ENCODE results near the gene POLK.
A peak's percentile ranks its signal among the peaks of the same experiment; 100 is the strongest.
"Not testable (repeated sequence)": the region's sequence is repeated elsewhere in the genome, so short reads cannot be mapped to it uniquely, and the experiment has no call there.

POLK gene

DNA sequence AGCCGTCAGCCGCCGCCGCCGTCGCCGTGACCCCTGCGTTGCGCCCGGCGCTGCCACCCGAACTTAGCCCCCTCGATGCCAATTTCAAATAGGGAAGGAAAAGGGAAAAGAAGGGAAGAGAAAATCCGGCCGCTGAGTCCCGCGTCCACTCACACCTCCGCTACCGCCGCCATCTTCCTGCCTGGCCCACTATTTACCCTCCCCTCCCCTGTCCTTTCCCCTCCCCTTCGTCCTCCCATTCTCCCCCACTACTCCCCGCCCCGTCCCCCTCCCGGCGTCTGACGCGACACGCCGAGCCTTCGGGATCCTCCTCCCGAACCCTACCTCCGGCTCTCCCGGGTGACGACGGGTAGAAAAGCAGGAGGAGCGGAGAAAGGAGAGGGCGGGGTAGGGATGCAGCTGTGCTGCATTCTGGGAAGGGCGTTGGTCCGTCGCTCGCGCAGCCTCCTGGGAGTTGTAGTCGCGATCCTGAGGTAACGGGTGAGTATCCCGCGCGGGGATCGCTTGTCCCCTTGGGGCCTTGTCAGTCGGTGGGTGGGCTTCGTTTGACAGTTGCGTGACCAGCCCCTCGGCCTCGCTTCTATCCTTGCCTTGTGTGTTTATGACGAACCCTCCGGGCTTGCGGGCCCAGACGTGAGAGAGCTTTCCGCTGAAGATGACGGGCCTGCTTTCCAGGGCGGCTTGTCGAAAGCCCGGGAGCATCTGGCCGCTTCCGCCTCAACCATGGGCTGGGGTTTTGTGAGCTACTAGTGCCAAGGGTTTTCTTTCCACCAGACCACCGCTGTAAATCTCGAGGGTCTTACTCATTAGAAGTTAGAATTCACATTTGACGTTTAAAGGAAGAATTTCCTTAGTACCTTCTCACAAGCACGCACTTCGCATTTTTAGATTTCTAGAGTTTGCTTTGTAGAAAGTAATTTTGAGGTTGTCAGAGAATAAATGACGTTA, at the start of gene POLK, which contains the start of gene CERT1:
Gene POLK (plus strand): TSS at position 457 of the 948 bp plus-strand sequence.
Gene CERT1 (minus strand): TSS at position 195 of the 948 bp plus-strand sequence. CDS start 422 bp downstream, outside the sequence.
- H3K4me1 Mint-ChIP-seq (ENCODE audit: low read depth): peaks cover 57% of the 10 kb centered on the region
- peaks cover 4% of the 10 kb centered on the region for H3K9me3 Mint-ChIP-seq (ENCODE audit: low read depth)
- peaks cover 2% of the 10 kb centered on the region for H3K36me3 Mint-ChIP-seq
- H3K4me3 Mint-ChIP-seq: peak within 1 kb of the TSS; percentile 94
- H3K27me3 Mint-ChIP-seq: no peaks in the 10 kb centered on the region
- peak within 1 kb of the TSS; percentile 93 for H3K27ac Mint-ChIP-seq

DNA sequence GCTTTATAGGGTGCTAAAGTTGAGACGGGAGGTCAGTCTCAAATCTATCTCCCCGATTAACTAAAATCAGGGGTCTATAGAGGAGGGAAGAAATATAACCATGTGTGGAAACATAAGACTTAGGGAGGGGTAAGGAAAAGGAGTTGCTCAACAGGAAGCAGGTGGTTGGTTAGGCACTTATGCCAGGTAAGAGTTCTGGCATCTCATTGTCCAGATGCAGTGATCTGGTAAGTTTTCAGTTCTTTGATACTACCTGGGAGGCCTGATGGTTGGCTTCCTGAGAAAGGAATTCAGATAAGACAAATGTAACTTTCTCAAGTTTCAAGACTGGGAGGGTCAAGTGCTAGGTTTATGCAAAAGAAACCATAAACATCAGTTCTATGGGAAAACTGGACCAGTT, 48.0 kb upstream of the POLK start:
- Mint-ChIP-seq H3K4me3 (no peak overlapping the region), H3K9me3 (ENCODE audit: low read depth) (peaks cover 17% of the 10 kb centered on the region), H3K27me3 (no peaks in the 10 kb centered on the region), H3K36me3 (peaks cover 34% of the 10 kb centered on the region), H3K4me1 (ENCODE audit: low read depth) (peaks cover 58% of the 10 kb centered on the region), H3K27ac (peak overlapping the region; percentile 42)

DNA sequence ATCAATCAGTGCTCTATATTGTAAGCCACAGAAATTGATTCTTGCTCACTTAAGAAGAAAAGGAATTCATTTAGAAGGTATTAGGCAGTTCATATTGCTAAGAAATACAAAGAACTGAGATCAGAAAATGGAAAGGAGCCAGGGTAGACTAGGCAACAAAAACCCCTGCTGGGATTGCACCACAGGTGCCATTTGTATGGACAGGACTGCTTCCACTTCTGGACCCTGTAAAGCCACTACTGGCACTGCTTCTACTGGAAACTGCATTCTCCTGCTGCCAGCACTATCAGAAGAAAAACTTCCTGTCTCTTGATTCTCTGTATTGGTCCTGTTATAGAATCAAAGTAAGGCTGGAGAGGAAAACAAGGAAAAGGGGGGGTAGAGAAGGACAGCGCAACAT, 46.2 kb upstream of the POLK start:
- Mint-ChIP-seq H3K4me3 (no peak overlapping the region), H3K4me1 (ENCODE audit: low read depth) (peaks cover 58% of the 10 kb centered on the region), H3K36me3 (peaks cover 39% of the 10 kb centered on the region), H3K9me3 (ENCODE audit: low read depth) (peaks cover 31% of the 10 kb centered on the region), H3K27me3 (no peaks in the 10 kb centered on the region), H3K27ac (no peak overlapping the region)

DNA sequence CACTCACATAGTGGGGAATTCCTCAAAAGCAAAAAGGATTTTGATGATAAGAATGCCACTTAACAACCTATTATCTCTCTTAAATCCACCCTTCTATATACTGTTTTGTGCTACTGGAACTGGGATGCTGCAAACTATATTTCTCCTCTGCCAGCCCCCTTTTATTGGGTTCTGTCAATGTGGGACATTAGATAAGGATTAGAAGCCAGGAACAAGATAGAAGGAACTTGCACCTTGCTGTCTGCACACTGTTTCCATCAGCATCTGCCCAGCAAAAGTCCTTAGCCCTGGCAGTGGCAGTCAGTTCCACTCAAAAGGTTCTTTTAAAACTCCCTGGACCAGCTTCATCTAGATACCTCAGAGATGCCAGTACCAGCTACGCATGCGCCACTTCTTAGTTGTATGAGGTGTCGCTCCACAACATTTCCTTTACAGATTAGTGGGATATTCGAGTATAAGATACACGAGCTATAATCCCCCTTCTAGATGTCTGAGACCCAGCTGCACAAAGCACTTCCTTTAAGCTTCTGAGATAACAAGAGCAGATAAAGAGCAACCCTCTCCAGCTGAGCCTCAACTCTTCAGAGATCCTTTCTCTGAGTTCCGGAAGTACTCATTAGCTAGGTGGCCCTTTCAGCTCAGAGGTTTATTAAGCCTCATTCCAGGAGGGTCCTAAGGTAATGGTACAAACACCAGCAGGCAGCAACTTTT, 45.5 kb upstream of the POLK start:
- H3K4me3 Mint-ChIP-seq: no peak overlapping the region
- peak overlapping the region; percentile 43 for H3K27ac Mint-ChIP-seq
- peaks cover 42% of the 10 kb centered on the region for H3K36me3 Mint-ChIP-seq
- peaks cover 55% of the 10 kb centered on the region for H3K4me1 Mint-ChIP-seq (ENCODE audit: low read depth)
- peaks cover 38% of the 10 kb centered on the region for H3K9me3 Mint-ChIP-seq (ENCODE audit: low read depth)
- H3K27me3 Mint-ChIP-seq: no peaks in the 10 kb centered on the region

DNA sequence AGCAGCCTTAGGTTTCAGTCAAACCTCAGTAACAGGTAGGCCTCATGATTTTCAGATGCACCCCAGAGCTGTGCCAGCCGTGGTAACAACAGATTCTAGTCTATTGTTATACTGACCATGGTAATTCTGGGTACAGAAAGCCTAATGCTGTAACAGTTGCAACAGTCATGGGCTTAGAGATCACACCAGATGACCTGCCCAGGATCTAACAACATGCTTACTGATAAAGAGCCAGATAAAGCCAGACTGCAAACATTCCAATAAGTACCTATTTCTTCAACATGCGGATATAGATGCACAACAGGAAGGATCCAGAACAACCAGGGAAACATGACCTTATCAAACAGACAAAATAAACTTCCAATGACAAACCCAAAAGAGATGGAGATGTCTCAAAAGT, 43.1 kb upstream of the POLK start:
- Mint-ChIP-seq H3K4me3 (no peak overlapping the region), H3K36me3 (peaks cover 45% of the 10 kb centered on the region), H3K27me3 (no peaks in the 10 kb centered on the region), H3K27ac (no peak overlapping the region), H3K4me1 (ENCODE audit: low read depth) (peaks cover 39% of the 10 kb centered on the region), H3K9me3 (ENCODE audit: low read depth) (peaks cover 35% of the 10 kb centered on the region)

DNA sequence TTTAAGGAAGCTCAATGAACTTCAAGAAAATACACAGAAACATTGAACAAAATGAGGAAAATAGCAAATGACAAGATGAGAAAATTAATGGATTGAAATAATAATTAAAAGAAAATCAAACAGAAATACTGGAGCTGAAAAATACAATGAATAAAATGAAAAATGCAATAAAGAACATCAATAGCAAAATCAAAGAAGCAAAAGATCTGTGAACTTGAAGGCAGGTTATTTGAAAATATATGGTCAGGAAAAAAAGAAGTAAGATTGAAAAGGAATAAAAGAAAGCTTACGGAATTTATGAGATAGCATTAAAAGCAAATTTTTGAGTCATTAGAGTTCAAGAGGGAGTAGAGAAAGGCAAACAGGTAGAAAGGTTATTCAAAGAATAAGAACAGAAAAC, 42.7 kb upstream of the POLK start:
- H3K36me3 Mint-ChIP-seq: peaks cover 43% of the 10 kb centered on the region

DNA sequence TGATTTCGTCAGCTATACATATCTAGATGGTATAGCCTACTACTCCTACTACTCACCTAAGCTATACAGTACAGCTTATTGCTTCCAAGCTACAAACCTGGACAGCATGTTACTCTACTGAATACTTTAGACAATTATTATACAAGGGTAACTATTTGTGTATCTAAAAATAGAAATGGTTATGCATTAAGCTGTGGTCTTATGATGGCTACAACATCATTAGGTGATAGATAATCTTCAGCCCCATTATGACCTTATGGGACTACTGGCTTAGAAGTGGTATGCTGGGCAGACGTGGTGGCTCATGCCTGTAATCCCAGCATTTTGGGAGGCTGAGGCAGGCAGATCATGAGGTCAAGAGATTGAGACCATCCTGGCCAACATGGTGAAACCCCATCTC, 40.5 kb upstream of the POLK start:
- peaks cover 46% of the 10 kb centered on the region for H3K36me3 Mint-ChIP-seq
- no peaks in the 10 kb centered on the region for H3K27me3 Mint-ChIP-seq
- peaks cover 16% of the 10 kb centered on the region for H3K4me1 Mint-ChIP-seq (ENCODE audit: low read depth)
- no peak overlapping the region for H3K27ac Mint-ChIP-seq
- peaks cover 30% of the 10 kb centered on the region for H3K9me3 Mint-ChIP-seq (ENCODE audit: low read depth)
- H3K4me3 Mint-ChIP-seq: no peak overlapping the region

More for the DNA sequence above, 42.7 kb upstream of the POLK start:
- peaks cover 35% of the 10 kb centered on the region for H3K4me1 Mint-ChIP-seq (ENCODE audit: low read depth)
- H3K27me3 Mint-ChIP-seq: no peaks in the 10 kb centered on the region
- no peak overlapping the region for H3K27ac Mint-ChIP-seq
- H3K9me3 Mint-ChIP-seq (ENCODE audit: low read depth): peaks cover 32% of the 10 kb centered on the region
- no peak overlapping the region for H3K4me3 Mint-ChIP-seq

DNA sequence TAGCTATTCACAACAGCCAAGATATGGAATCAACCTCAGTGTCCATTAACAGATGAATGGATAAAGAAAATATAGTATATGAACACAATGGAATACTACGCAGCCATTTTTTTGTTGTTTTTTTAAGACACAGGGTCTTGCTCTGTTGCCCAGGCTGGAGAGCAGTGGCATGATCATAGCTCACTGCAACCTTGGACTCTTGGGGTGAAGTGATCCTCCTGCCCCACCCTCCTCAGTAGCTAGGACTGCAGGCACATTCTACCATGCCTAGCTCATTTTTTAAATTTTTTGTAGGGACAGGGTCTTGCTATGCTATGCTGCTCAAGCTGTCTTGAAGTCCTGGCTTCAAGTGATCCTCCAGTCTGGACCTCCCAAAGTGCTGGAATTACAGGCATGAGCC, 38.7 kb upstream of the POLK start:
- Mint-ChIP-seq H3K27me3 (no peaks in the 10 kb centered on the region), H3K9me3 (ENCODE audit: low read depth) (peaks cover 28% of the 10 kb centered on the region), H3K27ac (no peak overlapping the region), H3K4me3 (no peak overlapping the region), H3K4me1 (ENCODE audit: low read depth) (peaks cover 12% of the 10 kb centered on the region), H3K36me3 (peaks cover 47% of the 10 kb centered on the region)

DNA sequence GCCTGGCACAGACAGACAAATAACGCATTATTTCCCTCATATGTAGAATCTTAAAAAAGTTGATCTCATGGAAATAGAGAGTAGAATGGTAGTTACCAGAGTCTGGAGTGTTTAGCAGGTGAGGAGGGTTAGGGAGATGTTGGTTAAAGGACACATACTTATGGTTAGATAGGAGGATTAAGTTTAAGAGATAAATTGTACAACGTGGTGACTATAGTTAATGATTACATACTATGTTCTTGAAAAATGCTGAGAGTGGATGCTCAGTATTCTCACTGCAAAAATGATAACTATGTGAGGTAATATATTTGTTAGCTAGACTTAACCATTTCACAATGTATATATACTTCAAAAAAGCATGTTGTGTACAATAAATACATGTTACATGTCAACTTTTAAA, 38.2 kb upstream of the POLK start:
- H3K4me1 Mint-ChIP-seq (ENCODE audit: low read depth): peaks cover 14% of the 10 kb centered on the region
- H3K36me3 Mint-ChIP-seq: peaks cover 44% of the 10 kb centered on the region
- no peaks in the 10 kb centered on the region for H3K27me3 Mint-ChIP-seq
- H3K9me3 Mint-ChIP-seq (ENCODE audit: low read depth): peaks cover 24% of the 10 kb centered on the region
- H3K27ac Mint-ChIP-seq: no peak overlapping the region
- no peak overlapping the region for H3K4me3 Mint-ChIP-seq

DNA sequence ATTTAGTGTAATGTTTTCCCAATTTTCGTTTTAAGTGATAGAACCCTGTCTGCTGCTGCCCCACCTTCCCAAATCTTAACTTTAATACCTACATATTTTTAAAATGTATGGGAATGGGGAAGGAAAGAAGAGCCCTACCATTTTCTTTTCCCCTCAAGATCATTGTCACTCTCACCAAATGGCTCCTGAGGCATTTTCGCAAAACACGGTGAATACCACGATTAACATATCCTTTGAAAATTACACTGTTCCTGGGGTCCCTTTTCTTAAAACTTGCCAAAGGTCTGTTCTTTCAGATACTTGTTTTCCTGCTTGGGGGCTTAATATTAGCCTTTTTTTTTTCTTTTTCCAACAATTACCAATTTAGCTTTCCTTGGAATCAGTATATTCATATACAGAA, 36.3 kb upstream of the POLK start:
- Mint-ChIP-seq H3K4me1 (ENCODE audit: low read depth) (peaks cover 22% of the 10 kb centered on the region), H3K27ac (no peak overlapping the region), H3K36me3 (peaks cover 37% of the 10 kb centered on the region), H3K4me3 (no peak overlapping the region), H3K9me3 (ENCODE audit: low read depth) (peaks cover 8% of the 10 kb centered on the region), H3K27me3 (no peaks in the 10 kb centered on the region)

DNA sequence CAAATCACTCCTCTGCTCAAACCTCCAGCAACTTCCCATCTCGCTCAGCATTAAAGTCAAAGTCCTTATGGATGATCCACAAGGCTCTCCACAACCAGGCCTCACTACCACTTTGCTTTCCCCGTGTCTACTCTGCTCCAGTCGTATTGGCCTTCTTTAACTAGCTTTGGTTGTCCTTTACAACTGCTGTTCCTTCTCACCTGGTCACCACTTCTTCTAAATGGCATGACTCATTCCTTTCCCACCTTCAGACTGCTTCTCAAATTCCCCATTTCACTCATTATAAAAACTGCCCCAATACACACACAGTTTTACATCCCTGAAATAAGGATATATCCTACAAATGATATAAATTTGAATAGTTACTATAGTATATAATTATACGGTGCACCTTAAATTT, 30.7 kb upstream of the POLK start:
- H3K27ac Mint-ChIP-seq: no peak overlapping the region
- H3K4me3 Mint-ChIP-seq: no peak overlapping the region
- peaks cover 51% of the 10 kb centered on the region for H3K4me1 Mint-ChIP-seq (ENCODE audit: low read depth)
- H3K36me3 Mint-ChIP-seq: peaks cover 38% of the 10 kb centered on the region
- H3K9me3 Mint-ChIP-seq (ENCODE audit: low read depth): peaks cover 21% of the 10 kb centered on the region
- H3K27me3 Mint-ChIP-seq: no peaks in the 10 kb centered on the region

DNA sequence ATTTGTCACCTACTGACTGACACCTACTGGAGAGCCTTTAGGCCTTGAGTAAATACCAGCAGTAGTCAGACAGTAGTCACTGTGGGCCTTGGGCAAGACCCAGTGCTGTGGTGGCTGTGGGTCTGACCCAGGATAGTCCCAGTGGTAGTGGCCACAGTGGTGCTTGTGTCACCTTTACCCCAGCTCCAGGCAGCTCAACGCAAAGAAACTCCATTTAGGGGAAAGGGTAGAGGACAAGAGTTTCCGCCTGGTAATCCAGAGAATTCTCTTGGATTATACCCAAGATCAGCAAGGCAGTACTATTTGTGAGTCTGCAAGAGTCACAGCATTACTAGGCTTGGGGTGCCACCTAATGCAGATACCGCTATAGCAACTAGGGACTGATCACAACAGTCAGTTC, 29.2 kb upstream of the POLK start:
- H3K36me3 Mint-ChIP-seq: peaks cover 48% of the 10 kb centered on the region
- H3K27me3 Mint-ChIP-seq: no peaks in the 10 kb centered on the region
- peaks cover 55% of the 10 kb centered on the region for H3K4me1 Mint-ChIP-seq (ENCODE audit: low read depth)
- no peak overlapping the region for H3K27ac Mint-ChIP-seq
- H3K9me3 Mint-ChIP-seq (ENCODE audit: low read depth): peaks cover 36% of the 10 kb centered on the region
- H3K4me3 Mint-ChIP-seq: no peak overlapping the region

DNA sequence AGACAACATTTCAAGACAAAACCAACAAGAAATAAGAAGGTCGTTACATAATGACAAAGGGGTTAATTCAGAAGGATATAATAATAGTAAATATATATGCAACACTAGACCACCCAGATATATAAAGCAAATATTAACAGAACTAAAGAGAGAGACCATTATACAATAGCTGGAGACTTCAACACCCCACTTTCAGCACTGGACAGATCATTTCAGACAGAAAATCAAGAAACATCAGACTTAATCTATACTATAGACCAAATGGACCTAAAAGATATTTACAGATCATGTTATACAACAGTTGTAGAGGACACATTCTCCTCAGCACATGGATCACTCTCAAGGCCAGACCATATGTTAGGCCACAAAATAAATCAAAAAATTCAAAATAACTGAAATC, 27.1 kb upstream of the POLK start:
- no peaks in the 10 kb centered on the region for H3K27me3 Mint-ChIP-seq
- H3K4me3 Mint-ChIP-seq: no peak overlapping the region
- peaks cover 44% of the 10 kb centered on the region for H3K4me1 Mint-ChIP-seq (ENCODE audit: low read depth)
- peaks cover 52% of the 10 kb centered on the region for H3K36me3 Mint-ChIP-seq
- H3K9me3 Mint-ChIP-seq (ENCODE audit: low read depth): peaks cover 40% of the 10 kb centered on the region
- no peak overlapping the region for H3K27ac Mint-ChIP-seq

DNA sequence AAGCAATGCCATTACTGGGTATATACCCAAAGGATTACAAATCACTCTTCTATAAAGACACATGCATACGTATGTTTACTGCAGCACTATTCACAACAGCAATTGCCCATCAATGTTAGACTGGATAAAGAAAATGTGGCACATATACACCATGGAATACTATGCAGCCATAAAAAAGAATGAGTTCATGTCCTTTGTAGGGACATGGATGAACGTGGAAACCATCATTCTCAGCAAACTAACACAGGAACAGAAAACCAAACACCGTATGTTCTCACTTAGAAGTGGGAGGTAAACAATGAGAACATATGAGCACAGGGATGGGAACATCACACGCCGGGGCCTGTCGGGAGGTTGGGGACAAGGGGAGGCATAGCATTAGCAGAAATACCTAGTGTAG, 21.8 kb upstream of the POLK start:
- H3K27me3 Mint-ChIP-seq, H3K4me3 Mint-ChIP-seq, H3K27ac Mint-ChIP-seq: not testable (repeated sequence)
- peaks cover 68% of the 10 kb centered on the region for H3K36me3 Mint-ChIP-seq
- peaks cover 28% of the 10 kb centered on the region for H3K9me3 Mint-ChIP-seq (ENCODE audit: low read depth)
- H3K4me1 Mint-ChIP-seq (ENCODE audit: low read depth): peaks cover 23% of the 10 kb centered on the region

DNA sequence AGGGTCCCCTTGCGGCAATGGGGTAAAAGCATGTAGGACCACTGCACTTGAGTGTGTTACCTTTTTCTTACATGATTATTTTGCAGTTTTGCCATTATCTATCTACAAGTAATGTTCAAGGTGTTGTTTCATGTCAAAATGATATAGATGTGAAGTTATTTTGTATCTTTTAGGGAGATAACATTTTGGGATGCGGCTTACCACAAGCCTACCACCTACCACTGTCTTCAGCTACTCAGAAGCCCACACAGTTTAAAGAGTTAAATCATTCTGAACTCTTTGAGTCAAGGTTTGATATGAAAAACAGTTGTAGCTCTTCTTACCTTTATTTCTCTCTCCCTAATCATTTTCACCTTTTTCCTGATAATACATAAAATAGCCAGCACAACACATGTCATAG, 20.1 kb upstream of the POLK start:
- H3K9me3 Mint-ChIP-seq (ENCODE audit: low read depth): peaks cover 13% of the 10 kb centered on the region
- peaks cover 17% of the 10 kb centered on the region for H3K4me1 Mint-ChIP-seq (ENCODE audit: low read depth)
- no peak overlapping the region for H3K4me3 Mint-ChIP-seq
- H3K27me3 Mint-ChIP-seq: no peaks in the 10 kb centered on the region
- H3K36me3 Mint-ChIP-seq: peaks cover 59% of the 10 kb centered on the region
- no peak overlapping the region for H3K27ac Mint-ChIP-seq

Measured in activated naive CD8-positive, alpha-beta T cell (primary cell).